HG02642 (cell line): ENCODE data around the gene TBC1D1.
"Not testable (repeated sequence)": the region's sequence is repeated elsewhere in the genome, so short reads cannot be mapped to it uniquely, and the experiment has no call there.

Source experiments
- ATAC-seq: cut with Tn5 transposase; IDR thresholded peaks from one replicate; pipeline ENCODE4 v1.9.1; 2021; ENCODE audit warnings: mild to moderate bottlenecking; ENCODE audit not compliant: unreplicated experiment, poor library complexity

Gene TBC1D1

DNA sequence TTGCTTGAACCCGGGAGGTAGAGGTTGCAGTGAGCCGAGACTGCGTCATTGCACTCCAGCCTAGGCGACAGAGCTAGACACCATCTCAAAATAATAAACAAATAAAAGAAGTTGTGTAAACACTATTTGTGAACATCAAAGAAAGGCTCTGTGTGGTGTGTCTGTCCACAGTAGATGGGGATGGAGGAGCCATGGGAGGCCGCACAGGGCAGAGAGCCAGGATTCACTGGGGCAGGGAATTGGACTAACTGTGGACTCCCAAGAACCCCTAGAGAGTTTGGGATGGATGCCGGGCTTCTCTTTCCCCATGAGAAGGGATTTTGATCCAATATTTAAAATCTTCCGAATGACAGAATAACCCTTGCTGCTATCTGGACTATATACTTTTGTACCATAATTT lies 26.5 kb downstream of the TBC1D1 start:
- no peak for ATAC-seq

DNA sequence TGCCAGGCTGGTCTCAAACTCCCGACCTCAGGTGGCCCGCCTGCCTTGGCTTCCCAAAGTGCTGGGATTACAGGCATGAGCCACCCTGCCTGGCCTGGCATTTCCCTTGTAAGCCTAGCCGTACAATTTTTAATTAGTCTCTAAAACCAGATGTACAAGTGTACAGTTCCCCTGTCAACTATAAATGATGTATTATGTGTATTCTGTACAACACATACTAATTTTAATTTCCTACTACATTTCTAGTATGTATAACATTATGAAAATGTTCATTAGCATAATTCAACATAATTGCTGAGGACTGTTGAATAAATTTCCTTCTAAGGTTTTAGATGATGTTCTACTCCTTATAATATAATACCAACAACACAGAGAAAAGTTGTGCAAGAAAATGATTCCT lies 27.8 kb downstream of the TBC1D1 start:
- ATAC-seq = no peak

DNA sequence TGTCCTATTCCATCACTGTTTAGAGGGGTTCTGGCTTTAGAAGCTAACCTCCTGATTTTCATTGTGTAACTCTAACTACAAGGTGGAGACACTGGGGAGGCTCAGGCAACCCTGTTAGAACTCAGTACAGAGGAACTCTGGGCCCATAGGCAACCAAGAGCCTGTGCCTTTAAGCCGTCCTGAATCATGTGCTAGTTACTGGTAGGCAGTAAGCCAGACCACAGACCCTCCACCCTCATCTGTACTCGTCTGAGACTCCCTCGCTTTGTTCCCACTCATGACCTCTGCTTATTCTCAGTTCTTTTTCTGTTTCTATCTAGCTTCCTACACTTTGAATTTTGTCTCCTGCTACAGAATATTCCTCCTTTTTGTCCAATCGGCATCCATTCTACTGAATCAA lies 31.4 kb downstream of the TBC1D1 start:
- ATAC-seq = no peak

DNA sequence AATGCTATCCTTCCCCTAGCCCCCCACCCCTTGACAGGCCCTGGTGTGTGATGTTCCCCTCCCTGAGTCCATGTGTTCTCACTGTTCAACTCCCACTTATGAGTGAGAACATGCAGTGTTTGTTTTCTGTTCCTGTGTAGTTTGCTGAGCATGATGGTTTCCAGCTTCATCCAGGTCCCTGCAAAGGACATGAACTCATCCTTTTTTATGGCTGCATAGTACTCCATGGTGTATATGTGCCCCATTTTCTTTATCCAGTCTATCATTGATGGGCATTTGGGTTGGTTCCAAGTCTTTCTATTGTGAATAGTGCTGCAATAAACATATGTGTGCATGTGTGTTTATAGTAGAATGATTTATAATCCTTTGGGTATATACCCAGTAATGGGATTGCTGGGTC lies 32.2 kb downstream of the TBC1D1 start:
- ATAC-seq = not testable (repeated sequence)

DNA sequence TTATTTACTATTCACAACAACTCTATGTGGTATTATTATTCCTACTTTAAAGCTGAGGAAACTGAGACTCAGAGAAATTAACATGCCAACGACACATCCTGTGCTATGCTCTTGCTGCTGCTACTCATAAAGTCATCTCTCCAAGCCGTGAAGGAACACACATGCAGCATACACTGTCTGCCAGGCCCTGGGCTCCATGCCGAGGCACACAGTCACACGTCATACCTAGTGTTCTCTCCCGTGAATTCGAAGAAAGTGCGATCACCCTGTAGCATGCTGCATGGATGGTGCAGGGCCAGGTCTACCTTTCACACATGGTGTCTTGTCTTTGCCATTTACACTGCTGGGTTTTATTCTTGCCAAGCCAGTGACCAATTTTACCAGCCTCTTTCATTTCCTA lies 34.1 kb downstream of the TBC1D1 start:
- no peak for ATAC-seq

DNA sequence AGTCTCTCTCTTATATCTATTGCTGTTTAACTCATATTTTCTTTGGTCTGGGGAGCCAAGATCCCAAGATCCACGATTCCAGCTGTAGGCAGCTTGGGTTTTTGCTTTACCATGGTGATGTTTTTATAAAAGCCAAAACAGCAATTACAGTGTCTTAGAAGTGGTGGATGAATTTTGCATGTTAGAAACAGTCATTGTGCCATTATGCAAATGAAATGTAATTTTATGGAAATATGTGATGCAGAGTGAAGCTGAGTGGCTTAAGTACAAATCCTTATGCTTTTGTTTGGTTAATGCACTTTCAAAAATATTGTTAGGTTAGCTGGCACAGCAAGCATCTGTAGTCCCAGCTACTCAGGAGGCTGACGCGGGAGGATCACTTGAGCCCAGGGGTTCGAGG lies 36.5 kb downstream of the TBC1D1 start:
- no peak for ATAC-seq

DNA sequence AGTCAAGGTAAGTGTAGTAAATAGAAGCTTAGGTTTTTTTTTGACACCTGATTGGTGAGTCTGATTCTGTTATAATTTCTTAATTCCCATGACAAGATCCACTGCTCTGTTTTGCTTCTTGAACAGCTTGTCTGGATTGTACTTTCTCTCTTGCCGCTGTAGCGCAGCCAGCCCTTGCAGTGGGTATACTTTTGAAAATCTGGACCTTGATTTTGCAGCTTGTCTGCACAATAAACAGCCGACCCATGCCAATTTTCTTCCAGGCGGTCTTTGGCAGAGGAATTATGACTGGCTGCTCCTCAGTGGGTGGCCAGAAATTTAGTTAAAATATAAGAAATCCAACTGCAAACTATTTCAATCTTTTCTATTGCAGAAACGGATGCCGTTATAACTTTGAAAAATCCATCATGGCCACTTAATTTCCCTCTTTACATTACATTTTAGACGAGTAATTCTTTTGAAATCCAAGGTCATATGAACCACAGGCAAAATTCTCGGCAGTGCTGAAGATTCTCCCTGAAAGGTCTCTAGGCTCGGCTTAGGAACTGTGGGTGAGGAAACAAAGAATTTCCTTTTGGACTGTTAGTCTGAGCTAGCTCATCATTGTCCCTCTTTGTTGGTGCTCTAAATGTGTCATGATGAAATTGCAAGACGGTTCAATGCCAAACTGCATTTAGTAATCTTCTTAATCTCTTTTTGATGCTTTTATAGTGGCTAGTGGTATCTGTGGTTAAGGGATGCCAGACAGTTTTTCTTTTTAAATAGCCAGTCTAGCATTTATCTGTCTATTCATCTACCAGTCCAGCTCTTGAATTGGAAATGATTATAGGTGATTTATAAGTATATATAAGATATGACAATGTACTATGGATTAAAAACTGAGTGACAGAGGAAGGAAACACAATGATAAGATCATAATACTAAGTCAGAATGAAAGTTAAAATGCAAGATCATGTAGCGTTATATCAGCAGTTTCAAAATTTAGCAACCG lies 37.8 kb downstream of the TBC1D1 start:
- no peak for ATAC-seq

DNA sequence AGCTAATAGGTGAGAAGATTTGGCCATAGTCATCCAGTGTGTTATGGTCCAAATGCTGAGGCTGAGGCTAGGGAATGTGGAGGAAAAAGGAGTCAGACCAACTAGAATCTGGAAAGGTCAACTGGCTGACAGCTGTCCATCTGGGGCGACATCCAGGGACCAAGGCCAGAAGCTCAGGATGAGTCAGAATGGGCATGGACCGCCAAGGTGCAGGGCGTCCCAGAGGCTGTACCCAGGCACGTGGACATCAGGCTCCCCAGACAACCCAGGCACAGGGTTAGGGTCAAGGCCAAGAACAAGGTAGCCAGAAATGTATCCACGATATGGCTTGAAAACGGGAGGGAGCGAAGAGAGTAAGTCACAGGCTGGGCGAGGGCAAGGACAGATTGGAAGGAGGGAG lies 43.2 kb downstream of the TBC1D1 start:
- ATAC-seq = no peak

DNA sequence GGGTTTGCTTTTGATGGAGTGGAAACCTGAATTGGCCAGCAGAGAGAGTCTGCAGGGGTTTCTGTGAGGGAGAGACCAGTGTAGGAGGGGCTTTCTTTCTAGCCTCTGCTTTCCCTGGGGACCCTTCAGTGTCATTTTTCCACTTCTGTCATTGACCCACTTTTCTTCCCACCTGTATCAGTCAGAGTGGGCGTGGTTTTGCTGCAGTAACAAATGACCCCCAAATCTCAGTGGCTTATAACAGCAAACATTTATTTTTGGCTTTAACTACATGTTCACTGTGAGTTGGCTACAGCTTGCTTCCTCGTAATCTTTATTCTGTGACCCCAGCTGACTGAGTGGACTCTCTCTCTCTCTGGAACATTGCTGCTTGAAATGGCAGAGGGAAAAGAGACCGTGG lies 43.7 kb downstream of the TBC1D1 start:
- no peak for ATAC-seq

DNA sequence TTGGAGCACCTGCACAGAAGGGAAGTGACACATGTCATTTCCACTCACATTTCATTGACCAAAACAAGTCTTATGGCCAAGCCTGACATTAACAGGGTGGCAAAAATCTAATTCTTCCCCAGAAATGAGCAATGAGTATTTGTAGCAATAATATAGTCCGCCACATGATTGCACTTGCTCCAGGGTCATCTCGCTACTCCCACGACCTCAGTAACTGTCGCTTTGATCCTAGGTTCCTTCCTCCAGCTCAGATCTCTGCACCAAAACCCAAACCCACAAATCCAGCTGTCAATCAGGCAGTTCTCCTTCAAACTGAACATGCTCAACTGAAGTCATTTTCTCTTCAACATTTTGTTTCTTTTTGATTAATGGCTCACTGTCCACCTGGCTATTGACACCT lies 44.1 kb downstream of the TBC1D1 start:
- no peak for ATAC-seq

DNA sequence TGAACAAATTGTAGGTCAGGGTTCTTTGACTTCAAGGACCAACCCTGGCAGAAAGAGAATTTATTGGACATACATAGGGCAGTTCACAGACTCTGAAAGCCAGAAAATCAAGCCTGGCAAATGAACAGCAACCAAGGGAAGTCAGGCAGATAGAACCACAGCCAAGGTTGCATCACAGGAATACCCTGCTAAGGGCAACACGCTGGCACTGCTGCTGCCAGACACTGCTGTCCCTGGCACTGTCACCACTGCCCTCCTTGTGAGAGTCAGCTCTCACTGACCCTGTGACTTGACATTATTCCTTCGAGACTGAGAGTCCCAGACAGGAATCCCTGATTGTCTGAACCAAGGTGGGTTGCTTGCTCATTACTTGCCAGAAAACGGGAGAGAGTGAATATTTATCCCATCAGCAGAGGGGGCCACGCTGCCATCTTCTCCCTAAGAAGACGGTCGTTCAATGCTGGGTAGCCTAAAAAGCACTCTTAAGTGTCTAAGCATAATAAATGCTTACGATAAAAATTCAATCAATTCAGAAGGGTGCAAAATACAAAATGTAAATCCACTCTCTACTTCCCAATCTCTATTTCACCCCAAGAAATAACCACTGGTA lies 46.1 kb downstream of the TBC1D1 start:
- no peak for ATAC-seq

DNA sequence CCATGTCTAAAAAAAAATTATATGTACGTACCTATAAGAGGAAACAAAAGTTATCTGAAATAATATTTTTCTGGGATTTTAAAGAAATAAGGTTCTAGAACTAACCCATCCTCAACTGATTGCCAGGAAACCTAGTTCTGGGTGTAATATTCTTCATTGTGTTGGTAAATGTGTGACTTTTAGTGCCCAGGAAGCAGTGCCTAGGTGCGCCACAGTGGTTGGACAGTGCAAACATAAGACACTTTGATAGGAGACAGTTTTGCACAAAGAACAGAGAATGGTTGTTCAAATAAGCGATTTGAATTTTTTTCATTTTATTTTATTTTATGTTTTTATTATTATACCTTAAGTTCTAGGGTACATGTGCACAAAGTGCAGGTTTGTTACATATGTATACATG lies 47.3 kb downstream of the TBC1D1 start:
- no peak for ATAC-seq

DNA sequence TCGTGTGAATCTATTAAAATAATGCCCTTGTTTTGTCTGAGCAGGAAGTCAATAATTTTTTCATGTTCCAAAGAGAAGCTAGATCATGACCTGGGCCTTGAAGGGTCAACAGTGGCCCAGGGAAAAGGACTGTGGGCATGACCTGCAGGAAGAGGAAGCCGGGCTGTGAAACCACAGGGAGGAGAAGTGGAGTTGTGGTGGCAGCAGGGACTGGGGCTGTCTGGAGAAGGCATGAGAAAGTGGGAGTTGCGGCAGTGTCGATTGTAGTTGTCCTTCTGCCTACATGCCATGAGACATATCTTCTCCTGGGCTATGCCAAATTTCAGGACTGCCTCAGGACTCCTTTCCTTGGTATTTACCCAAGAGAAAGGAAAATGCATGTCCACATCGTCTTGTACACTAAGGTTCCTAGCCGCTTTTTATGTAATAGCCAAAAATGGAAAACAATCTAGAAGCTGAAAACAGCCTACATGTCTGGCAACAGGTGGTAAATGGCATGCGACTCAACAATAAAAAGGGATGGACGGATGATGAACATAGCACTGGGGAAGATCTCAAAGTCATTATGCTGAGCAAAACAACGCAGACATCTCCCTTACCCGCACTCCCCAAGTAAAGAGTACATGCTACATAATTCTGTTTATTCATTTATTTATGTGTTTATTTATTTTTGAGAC lies 55.8 kb downstream of the TBC1D1 start:
- no peak for ATAC-seq

DNA sequence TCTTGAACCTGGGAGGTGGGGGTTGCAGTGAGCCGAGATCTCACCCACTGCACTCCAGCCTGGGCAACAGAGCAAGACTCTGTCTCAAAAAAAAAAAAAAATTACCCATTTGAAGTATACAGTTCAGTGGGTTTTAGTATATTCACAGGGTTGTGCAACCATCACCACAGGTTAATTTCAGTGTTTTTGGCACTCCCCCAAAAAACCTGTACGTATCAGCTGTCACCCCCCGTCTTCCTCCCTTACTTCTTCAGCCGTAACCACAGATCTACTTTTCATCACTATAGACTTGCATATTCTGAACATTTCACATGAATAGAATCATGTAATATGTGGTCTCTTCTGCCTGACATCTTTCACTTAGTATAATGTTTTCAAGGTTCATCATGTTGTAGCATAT lies 57.7 kb downstream of the TBC1D1 start:
- no peak for ATAC-seq

DNA sequence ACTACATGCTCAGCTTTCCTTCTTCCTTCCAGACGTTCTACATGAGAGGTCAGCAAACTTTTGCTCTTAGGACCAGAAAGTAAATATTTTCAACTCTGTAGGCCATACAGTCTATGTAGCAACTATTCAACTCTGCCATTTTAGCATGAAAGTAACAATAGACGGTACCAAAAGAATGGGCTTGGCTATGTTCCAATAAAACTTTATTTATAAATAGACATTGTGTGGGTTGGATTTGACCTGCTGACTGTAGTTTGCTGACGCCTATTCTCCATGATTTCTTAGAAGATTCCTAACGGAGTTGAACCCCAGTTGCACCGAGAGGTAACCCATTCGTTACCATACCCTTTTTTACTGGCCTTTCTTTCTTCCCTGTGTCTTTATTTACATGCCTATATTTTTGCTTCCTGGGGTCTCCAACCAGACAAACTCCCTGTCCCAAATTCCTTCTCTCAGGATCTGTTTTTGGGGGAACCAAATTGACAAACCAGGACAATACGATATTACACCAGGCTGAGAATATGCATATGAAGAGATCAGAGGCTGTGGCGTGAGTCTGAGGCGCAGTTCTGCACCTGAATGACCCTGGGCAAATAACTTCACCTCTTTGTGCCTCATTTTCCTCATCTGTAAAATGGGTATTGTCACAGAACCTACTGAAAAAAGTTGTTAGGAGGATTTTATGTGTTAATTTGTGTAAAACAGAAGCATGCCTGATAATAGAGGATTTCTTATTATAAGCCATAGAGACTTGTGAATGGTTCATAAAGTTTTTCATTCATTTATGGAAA lies 58.9 kb downstream of the TBC1D1 start:
- ATAC-seq = no peak

DNA sequence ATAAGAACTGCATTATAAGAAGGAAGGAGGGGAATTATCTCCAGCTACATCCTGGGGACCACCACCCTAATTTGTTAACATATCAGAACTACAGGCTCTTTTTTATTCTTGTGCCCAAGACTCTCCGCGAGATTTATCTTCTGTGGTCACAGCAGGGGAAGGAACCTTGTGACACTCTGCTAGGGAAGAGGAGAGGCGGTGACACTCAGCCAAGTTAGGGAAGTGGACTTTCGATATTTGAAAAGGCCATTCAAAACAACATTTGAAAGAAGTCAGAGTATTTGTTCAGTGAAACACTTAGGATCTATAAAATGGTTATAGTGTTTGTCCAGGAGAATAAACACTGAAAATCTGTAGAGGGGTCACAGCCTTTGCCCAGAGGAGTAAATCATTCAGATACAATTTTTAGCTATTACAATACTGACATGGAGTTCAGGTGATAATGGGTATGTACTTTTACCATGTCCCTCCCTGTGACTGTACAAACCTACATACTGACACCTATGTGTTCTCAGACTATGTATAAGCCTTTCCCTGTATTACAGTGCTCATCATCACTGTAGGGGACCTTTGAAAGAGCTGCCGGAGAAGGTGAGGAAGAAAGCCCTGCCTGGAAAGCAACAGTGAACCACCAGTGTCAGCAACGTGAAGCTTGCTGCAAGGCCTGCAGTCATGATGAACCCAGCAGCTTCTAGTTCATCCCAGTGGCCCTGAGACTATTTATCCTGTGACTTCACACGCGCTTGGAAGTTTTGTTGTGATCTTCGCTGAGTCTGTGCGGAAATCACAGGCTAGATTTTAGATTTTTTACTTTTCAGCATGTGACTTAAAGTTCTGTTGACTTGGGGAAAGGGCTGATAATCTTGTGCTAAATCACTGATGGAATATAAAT lies 60.8 kb downstream of the TBC1D1 start:
- ATAC-seq = no peak

DNA sequence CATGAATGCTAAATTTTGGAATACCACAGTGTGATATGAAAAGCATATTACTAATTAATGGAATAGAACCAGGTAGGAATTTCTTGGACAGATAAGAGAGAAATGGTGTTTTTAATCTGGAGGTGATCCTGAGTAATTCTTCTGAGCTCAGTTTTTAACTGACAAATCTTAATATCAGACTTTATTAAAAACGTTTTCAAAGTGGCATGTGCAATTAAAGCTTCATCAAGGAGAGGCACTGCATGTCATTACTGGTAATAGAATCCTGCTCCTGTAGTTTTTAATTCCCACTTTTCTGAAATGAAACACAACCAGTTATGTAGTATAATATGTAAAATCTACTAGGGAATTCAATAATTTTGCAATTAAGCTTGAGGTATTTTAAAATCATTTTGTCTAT lies 62.3 kb downstream of the TBC1D1 start:
- no peak for ATAC-seq

DNA sequence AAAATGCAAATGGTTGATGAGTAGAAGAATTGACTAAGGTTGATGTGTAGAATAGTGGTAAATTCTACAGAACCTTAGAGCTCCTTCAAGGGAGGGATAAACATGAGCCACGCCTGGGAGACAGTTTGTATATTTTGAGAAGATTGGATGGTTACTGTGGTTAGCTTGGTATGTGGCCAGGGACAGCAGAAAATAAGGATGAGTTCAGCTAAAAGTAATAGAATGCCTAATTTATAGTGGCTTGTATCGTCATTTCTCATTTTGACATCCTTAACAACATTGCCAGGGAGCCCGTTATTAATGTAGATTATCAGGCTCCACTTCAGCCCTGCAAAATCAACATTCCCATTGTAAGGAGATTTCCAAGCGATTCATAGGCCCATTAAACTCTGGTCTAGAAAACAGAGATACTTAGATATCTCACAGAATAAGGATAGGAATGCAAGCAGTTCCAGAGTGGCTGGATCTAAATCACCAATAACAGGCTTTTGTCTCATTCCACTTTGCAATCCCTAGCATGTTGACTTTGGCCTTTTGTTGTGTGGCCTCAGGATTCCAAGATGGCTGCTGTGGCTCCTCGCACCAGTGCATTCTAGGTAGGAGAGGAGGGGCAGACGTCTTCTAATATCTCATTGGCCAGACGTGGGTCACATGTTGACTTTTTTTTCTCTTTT lies 62.9 kb downstream of the TBC1D1 start:
- ATAC-seq = no peak

DNA sequence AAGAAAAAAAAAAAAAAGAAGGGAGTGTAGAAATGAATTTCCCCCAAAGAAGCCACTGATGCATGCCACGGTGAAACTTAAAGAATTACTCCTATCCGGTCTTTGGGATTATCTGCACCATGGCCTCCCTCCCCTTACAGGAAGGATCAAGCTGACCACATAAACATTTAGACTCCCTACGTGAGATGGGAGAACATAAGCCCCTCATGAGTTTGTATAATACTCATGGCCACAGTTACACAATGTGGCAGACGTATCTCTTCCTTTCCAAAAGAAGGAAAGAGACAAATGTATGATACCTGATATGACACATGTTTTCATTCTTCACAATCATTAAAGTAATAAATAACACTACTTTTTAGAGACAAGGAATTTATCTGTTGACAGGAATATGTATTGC lies 66.1 kb downstream of the TBC1D1 start:
- no peak for ATAC-seq
